Adrenal gland (tissue), 5 donors: ENCODE measurements around the gene CAMK2G.

ENCODE experiments used
- POLR2A ChIP-seq, 2 donors: fragments of 450-650 bp; IDR thresholded peaks; one replicate each; pipeline ENCODE4 v1.6.1; 2017; ENCODE audit warnings: antibody characterized with exemption in 2 of 2, mild to moderate bottlenecking in 2 of 2, moderate library complexity in 1 of 2
- TF ChIP-seq, protein P1 (sequence below), 6 experiments: fragments of 450-650 bp in 4 of 6; fragments of 200-600 bp in 2 of 6; sonication (generic) in 1 of 6; IDR thresholded peaks; 1 replicate in 5 of 6; 2 replicates in 1 of 6; pipeline versions ENCODE4 v1.5.1 to v1.8.0; 2016 to 2021; ENCODE audit warnings: antibody characterized with exemption in 6 of 6, mild to moderate bottlenecking in 2 of 6, moderate library complexity in 1 of 6
- donor health status: DM: no; HTN: no; CAD: no.

DNA sequence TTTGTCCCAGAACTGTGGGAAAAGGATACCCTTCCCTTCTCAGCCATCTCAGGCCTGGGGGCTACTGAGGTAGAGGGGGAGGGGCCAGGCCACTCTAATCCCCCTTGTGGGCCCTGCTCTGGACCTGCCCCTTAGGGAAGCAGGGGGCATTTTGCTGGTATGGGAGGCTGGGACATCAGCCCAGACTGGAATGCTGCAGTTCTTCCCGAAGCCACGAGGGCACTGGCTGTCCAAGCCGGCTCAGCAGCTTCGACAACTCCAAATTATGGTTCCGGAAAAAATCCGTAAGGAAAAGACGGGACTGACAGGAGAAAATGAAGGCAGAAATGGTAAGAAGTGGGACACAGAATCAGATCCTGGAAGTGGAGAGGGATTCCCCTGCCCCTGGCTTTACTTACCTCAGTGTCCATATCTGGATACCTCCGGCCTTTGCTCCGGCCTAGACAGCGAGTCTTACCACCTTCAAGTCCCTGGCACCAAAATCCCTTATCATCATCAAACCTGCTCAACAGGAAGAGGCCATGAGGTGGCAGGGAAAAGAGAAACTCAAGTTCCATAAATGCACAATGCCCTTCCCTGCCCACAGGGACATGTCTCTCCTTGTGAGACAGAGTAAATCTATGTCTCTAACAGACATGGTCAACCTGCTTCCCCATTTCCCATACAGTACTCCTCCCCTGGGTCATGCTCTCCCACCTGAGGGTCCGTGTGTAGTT, 71.9 kb downstream of the CAMK2G start:
- TF ChIP-seq, protein P1, sequence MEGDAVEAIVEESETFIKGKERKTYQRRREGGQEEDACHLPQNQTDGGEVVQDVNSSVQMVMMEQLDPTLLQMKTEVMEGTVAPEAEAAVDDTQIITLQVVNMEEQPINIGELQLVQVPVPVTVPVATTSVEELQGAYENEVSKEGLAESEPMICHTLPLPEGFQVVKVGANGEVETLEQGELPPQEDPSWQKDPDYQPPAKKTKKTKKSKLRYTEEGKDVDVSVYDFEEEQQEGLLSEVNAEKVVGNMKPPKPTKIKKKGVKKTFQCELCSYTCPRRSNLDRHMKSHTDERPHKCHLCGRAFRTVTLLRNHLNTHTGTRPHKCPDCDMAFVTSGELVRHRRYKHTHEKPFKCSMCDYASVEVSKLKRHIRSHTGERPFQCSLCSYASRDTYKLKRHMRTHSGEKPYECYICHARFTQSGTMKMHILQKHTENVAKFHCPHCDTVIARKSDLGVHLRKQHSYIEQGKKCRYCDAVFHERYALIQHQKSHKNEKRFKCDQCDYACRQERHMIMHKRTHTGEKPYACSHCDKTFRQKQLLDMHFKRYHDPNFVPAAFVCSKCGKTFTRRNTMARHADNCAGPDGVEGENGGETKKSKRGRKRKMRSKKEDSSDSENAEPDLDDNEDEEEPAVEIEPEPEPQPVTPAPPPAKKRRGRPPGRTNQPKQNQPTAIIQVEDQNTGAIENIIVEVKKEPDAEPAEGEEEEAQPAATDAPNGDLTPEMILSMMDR (IDR thresholded peaks at IDR 0.05) = no peak
- TF ChIP-seq POLR2A (IDR thresholded peaks at IDR 0.05) = no peak
